Skin epidermis (tissue), 12 donors: Measurements from ENCODE around the gene SETD9.
A peak's percentile ranks its signal among the peaks of the same experiment; 100 is the strongest.

Experiments
- H3K27ac ChIP-seq, 21 experiments: fragments of 200-600 bp; sonication (generic) in 11 of 21; one replicate each; pipeline ENCODE4 v1.5.0; 2020; ENCODE audit warnings: mild to moderate bottlenecking in 3 of 21, inconsistent platforms in 2 of 21, moderate library complexity in 2 of 21
- H3K4me3 ChIP-seq, 7 experiments: fragments of 200-600 bp; sonication (generic) in 2 of 7; one replicate each; pipeline ENCODE4 v1.5.0; 2020; ENCODE audit warnings: inconsistent platforms in 2 of 7, mild to moderate bottlenecking in 2 of 7, moderate library complexity in 1 of 7

The SETD9 gene

GRCh38 chr5:56909294-56910209 lies at the start of gene SETD9:
SETD9 (plus strand) TSS chr5:56909596; CDS start chr5:56909646, 50 bp downstream.
- Histone ChIP-seq H3K27ac (peak within 1 kb of the TSS; percentile 52 to 95 (median 89)), H3K4me3 (peak within 1 kb of the TSS; percentile 54 to 81 (median 65))

DNA sequence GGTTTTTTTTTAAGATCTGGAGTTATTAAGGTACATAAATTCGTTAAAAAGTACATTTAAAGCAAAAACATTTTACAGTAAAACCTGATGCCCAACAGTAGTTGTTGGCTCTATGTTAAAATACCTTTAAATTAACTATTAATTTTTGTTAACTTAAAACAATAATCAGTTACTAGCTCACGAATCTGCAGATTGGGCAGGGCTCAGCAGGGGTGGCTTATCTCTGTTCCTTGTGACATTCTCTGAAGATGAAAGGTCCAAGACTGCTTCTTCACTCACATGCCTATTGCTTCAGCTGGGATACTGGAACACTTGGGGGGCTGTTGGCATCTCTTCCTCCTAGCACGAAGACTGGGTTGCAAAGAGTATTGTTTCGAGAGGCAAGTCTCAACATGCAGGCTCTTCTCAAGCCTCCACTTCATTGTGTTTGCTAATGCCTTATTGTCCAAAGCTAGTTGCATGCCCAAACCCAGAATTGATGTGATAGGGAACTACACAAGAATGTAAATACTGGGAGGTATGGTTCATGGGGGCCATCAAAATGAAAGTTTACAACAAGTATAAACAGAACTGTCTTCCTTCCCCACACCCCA lies 47.4 kb upstream of the SETD9 start:
- H3K27ac ChIP-seq: no peak overlapping the region
- no peak overlapping the region for H3K4me3 ChIP-seq

DNA sequence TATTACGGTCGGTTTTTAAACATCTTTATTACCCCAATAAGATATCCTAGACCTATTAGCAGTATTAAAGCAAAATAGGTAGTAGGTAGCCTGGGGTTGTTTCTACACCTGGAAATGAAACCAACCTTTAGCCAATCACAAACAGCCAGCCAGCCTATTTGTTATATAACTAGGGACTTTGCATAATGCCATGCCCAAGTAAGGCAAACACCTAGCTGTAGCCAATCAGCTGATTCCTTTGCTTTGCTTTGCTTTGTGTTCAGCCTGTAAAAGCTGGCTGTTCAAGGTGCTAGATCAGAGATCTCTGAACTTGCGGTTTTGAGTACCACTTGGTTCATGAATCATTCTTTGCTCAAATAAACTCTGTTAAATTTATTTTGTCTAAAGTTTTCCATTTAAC lies 46.5 kb upstream of the SETD9 start:
- Histone ChIP-seq H3K27ac (no peak overlapping the region), H3K4me3 (no peak overlapping the region)

DNA sequence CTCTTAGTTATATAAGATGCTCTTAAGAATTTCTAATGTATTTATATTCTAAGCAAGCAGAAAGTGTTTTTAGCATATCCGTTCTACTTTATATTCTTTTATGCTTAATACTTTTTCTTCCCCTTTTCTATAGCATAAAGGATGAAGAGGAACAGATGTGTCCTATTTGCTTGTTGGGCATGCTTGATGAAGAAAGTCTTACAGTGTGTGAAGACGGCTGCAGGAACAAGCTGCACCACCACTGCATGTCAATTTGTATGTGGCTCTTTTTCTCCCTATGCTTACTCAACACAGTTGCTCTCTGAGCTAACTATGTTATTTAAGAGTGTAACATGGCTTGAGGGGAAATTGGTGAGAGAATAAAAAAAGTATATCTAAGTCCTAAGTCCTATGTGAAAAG lies 37.6 kb upstream of the SETD9 start:
- no peak overlapping the region for H3K4me3 ChIP-seq
- H3K27ac ChIP-seq: no peak overlapping the region

DNA sequence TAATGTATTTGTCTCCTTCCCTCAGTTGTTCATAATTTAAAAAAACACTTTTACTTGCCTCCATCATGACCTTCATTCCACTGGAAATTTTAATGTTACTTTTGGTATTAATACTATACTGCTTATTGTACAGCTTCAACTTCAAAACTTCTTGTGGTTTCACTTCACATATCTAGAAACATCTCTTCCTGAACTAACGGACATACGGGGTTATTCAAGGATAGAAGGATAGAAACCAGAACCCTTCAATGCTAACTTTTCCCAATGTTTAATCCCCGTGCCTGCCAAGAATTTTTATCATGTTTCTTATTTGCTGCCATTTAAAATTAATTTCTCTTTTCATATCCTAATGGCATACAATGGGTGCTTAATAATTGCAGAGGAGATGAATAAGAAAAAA lies 36.3 kb upstream of the SETD9 start:
- H3K27ac ChIP-seq: no peak overlapping the region
- H3K4me3 ChIP-seq: no peak overlapping the region

DNA sequence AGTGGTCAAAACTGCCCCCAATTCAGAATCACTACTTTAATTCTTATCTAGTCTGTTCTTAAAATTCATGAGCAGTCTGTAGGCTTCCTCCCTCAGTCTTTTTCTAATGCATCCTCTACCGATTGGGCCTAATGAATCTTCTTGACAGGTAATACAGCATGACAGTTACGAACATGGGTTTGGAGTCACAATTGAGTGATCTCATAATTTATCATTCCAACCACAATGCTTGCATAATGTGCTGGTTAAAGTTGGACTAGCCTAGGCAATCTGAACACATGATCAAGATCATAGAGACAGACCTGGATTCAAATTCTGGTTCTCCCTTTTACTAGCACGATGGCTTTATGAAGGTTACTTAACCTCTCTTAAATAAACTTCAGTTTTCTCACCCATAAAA lies 33.1 kb upstream of the SETD9 start:
- no peak overlapping the region for H3K27ac ChIP-seq
- no peak overlapping the region for H3K4me3 ChIP-seq

GRCh38 chr5:56881571-56881970 lies 27.8 kb upstream of the SETD9 start:
- H3K4me3 ChIP-seq: no peak overlapping the region
- no peak overlapping the region for H3K27ac ChIP-seq

DNA sequence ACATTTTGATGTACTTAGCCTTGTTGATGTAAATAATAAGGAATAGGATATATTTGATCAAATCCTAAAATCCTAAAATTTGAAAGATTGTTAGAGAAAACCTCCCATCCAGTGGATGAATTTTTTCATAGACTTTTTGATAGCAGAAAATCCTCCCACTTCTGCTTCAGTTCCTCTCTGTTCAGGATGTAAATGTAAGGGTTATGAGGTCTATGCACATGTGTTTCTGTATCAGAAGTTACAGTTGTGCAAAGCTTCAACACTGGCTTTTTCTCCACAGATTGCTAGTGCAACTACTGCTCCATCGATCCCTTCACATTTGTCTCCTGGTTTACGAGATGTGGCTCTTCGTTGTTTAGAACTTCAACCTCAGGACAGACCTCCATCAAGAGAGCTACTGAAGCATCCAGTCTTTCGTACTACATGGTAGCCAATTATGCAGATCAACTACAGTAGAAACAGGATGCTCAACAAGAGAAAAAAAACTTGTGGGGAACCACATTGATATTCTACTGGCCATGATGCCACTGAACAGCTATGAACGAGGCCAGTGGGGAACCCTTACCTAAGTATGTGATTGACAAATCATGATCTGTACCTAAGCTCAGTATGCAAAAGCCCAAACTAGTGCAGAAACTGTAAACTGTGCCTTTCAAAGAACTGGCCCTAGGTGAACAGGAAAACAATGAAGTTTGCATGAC lies 16.0 kb upstream of the SETD9 start:
- no peak overlapping the region for H3K4me3 ChIP-seq
- no peak overlapping the region for H3K27ac ChIP-seq

- no peak overlapping the region for H3K27ac ChIP-seq
These were observed 12.6 kb upstream of the SETD9 start for GRCh38 chr5:56896763-56897162.

DNA sequence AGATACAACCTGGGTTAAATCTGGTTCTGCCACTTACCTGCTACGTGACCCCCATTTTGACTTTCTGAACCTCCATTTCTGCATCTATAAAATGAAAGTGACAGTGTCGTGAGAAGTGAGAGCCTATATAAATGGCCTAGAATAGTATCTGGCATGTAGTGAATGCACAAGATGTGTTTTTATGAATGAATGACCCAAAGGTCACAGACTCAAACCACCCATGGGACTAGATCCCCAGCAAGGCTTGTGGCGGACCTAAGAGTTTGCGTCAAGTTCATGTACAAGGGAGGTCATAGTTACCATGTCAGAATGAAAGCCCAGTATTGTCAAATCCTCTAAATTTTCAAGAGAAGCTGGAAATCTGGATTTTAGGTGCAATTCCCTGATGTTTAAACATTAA lies 11.2 kb upstream of the SETD9 start:
- Histone ChIP-seq H3K4me3 (no peak overlapping the region), H3K27ac (no peak overlapping the region)

More at GRCh38 chr5:56896763-56897162, 12.6 kb upstream of the SETD9 start:
- no peak overlapping the region for H3K4me3 ChIP-seq

DNA sequence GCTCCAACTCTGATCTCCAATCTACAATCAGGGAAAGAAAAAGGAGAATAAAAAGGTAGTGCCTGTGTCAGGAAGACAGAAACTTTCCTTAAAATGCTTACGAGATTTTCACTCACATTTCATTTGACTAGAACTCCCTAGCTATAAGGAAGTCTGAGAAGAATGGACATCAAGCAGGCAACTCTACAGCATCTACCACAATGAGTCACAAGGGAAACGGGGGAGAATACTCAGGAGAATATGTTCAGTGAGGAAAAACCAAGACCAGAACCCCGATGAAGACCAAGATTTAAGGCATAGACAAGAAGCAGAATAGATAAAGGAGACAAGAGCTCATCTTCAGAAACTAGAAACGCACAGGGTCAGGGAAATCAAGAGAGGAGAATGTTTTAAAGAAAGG lies 9.0 kb upstream of the SETD9 start:
- Histone ChIP-seq H3K27ac (no peak overlapping the region), H3K4me3 (no peak overlapping the region)

DNA sequence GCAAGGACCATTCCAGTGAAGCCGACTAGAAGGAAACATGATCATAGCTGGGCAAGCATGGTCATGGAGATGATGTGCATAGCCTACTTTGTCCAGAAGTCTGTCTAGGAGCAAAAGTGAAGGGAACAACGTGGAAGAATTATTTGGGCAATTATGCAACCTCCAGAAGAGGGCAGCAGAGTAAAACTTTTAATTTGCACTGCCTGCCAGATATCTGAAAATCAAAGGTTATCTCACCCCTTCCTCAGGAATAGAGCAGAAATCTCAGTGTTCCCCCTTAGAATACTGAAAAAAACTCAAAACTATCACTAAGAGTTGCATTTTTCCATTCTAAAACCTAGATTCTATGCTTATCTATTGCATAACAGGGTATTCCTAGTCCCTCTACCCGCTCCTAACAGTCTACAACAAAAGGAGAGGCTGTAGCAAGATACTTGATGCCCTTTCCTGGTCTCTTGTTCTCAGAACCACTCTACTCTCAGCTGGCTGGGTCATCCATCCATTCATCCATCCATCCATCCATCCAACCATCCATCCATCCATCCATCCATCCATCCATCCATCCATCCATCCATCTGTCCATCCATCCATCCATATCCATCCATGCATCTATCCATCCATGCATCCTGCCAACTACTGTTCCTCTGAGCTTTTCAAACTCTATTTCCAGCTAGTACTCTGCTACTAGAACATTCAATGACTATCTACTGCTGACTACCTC lies 8.4 kb upstream of the SETD9 start:
- Histone ChIP-seq H3K27ac (no peak overlapping the region), H3K4me3 (no peak overlapping the region)

- Histone ChIP-seq H3K27ac (peak overlapping the region; percentile 37 to 95 (median 89)), H3K4me3 (peak overlapping the region; percentile 54 to 81 (median 65))
These were observed 478 bp upstream of the SETD9 start for GRCh38 chr5:56908942-56909293.

DNA sequence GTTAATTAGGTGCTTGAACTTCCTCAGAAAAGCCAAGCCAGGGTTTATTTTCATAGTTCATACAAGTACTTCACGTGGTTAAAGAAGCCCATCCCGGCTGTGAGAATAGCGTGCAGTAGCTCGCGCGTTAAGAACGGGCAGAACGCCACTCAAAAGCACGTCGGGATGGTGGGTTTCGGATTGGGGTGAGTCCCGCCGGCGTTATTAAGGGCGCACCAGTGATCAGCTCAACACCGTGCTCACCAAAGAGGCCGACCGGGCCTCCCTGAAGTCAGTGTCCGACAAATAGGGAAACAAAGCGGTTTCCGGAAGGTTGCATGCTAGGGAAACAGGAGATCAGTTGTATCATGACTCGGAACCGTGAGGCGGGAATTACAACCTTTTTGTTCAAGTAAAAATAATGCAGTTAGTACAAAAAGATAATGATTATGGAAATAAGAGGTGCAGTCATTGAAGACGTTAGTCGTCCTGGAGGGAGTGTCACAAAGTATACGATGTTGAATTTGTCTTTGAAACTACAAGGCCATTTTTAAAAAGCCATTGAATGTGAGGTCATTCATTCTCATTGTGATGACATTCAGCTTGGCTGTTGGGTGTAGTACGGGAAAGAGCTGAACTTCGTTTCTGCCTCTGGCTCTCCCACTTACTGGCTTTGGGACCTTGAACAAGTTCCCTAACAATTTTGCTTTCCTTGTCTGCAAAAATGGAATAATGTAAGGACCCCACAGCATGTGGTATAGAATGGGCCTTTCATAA lies 992 bp downstream of the SETD9 start:
- peak overlapping the region; percentile 52 to 95 (median 89) for H3K27ac ChIP-seq
- peak overlapping the region; percentile 54 to 81 (median 65) for H3K4me3 ChIP-seq

DNA sequence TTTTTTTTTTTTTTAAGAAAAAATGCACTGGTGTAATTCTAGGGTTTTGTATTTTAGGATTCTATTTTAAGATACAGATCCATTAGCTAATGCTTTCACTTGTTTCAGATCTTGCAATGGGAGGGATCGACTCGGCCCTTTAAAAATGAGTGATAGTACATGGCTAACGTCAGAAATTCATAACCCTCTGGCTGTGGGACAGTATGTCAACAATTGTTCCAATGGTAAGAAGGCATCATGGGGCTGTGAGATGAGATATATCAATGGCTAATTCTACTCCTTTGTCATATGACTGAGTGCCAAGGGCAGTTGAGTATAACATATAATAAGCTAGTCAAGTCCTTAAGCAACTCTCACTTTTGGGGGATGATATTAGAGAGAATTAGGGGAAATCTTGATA lies 4.4 kb downstream of the SETD9 start:
- H3K27ac ChIP-seq: no peak overlapping the region
- no peak overlapping the region for H3K4me3 ChIP-seq

- Histone ChIP-seq H3K27ac (no peak overlapping the region), H3K4me3 (no peak overlapping the region)
These were observed 5.3 kb downstream of the SETD9 start for GRCh38 chr5:56914678-56915077.

DNA sequence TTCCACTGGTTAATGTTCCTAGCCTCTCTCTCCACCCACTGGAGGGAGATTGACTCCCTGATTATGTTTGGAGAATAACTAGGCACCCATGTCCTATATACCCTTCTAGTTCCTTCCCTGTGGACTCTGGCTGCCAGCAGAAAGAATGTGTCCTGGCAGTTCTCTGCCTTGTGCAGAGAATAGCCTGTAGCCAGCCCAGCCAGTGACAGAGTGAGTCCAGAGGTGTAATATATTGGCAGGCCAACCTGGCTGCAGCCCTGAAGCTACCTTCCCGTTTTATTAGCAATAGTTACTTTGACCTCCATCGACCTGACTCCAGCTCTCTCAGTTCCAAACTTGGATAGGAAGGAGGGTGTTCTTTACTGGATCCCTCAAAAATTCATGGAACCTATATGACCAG lies 8.1 kb downstream of the SETD9 start:
- H3K4me3 ChIP-seq: no peak overlapping the region

DNA sequence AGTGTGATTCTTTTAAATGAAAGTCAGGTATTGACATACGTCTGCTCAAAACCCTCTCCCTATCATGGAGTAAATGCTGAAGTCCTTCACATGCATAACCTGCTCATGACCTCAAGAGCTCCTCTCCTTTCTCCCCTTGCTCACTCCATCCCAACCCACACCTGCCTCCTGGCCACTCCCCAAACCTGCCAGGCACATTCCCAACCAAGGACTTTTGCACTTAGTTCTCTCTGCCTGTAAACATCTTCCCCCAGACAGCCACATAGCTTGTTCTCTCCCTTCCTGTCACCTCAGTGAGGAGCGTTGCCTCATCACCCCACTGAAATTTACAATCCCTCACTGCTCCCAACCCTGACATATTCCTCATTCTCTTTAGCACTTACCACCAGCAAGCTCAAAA lies 8.7 kb downstream of the SETD9 start:
- Histone ChIP-seq H3K4me3 (no peak overlapping the region), H3K27ac (no peak overlapping the region)

More for the DNA sequence above, 8.1 kb downstream of the SETD9 start:
- no peak overlapping the region for H3K27ac ChIP-seq

- no peak overlapping the region for H3K27ac ChIP-seq
- H3K4me3 ChIP-seq: no peak overlapping the region
These were observed 10.7 kb downstream of the SETD9 start for GRCh38 chr5:56919942-56920662.
